Tibial nerve (tissue), 4 donors: ENCODE data around the gene BCO1.

Experiments
- CTCF ChIP-seq, 5 experiments: fragments of 200-600 bp in 3 of 5; fragments of 450-650 bp in 2 of 5; sonication (generic) in 3 of 5; IDR thresholded peaks; one replicate each; pipeline ENCODE4 v1.5.1; 2016 to 2019; ENCODE audit warnings: antibody characterized with exemption in 5 of 5, mild to moderate bottlenecking in 3 of 5, moderate library complexity in 2 of 5
- EP300 ChIP-seq, 2 donors: sonication (generic); formaldehyde crosslinking; IDR thresholded peaks; one replicate each; pipeline ENCODE4 v1.6.1; 2017; ENCODE audit warnings: antibody characterized with exemption in 2 of 2, mild to moderate bottlenecking in 1 of 2
- POLR2A ChIP-seq, 2 donors: fragments of 450-650 bp; IDR thresholded peaks; one replicate each; pipeline ENCODE4 v1.6.1; 2017; ENCODE audit warnings: antibody characterized with exemption in 2 of 2, mild to moderate bottlenecking in 2 of 2, moderate library complexity in 2 of 2

- TF ChIP-seq CTCF (IDR thresholded peaks at IDR 0.05) (no peak), EP300 (IDR thresholded peaks at IDR 0.05) (no peak), POLR2A (IDR thresholded peaks at IDR 0.05) (no peak)
These were observed 98.6 kb downstream of the BCO1 start for GRCh38 chr16:81337097-81337496.
